GM12872 (cell line): Measurements from ENCODE around the gene MMS22L.

Experiments
- CTCF ChIP-seq: IDR thresholded peaks from 3 replicates; pipeline ENCODE4 v1.5.1; 2011; ENCODE audit warnings: low read depth, mild to moderate bottlenecking, low read length, moderate library complexity; ENCODE audit not compliant: insufficient read depth

Gene MMS22L

GRCh38 chr6:97195117-97195516 lies 87.9 kb downstream of the MMS22L start:
- TF ChIP-seq CTCF: no peak

DNA sequence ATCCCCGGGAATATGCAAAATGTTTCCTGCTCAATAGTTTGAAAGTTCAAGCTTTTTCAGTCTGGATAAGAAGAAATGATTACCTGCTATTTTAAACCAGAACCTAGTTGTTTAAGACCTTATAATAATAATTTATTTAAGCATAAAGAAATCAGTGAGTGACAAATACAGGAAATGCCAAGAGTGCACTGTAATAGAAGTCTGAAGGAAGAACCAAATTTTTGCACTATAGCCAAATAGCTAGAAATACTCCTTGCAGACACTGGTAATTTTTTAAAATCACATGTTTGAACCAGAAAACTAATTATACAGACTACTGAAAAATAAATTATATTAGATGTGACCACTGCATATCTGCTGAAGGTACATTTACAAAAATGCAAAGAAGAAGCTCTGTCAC lies 93.2 kb downstream of the MMS22L start:
- no peak for TF ChIP-seq CTCF

- TF ChIP-seq CTCF: no peak
Observed at GRCh38 chr6:97187951-97188350, 95.1 kb downstream of the MMS22L start.

DNA sequence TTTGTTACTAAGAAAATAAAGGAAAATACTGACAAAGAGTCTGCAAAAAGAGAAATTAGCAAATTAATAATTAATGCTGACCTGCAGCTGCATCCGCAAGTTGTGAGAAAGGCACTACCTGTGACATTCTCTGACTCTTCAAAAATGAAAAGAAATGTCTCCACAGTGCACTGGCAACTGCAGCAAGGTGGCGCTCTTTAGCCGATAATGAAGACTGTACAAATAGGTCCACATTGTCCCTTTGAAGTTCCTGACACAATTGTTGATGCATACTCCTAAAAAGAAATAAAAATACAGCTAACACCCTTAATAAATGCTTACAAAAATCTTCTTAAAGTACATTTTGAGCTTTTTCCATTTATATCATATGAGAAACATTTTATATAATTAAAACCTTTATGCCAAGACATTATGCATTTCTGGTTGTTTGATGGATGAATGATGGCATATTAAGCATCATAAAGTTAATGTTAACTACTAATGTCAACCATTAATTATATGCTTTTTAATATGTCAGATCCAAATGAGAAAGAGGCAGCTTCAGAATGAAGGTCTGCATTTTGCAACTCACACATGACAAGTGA lies 96.5 kb downstream of the MMS22L start:
- TF ChIP-seq CTCF: peak; percentile 86

GRCh38 chr6:97177905-97178304 lies 105.1 kb downstream of the MMS22L start:
- TF ChIP-seq CTCF: no peak

- no peak for TF ChIP-seq CTCF
Observed at GRCh38 chr6:97176468-97176867, 106.5 kb downstream of the MMS22L start.

DNA sequence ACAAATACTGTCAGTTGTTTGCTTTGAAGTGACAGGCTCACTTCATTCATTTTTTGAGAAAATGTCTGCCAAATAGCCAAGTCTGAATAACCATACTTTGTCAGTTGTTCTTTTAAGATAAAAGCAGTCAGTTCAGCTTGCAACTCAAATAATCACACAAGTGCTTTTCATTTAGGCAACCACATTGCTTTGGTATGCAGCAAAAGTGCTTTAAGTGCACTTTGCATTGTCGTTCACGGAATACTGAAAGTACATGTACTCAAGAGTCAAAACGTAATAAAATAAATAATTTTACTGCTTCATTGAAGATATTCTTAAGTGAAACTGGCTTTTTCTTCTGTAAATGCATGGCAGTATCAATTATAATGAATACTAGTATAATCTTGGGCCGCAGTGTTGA lies 107.2 kb downstream of the MMS22L start:
- TF ChIP-seq CTCF: no peak
